HG03060 (cell line): ENCODE measurements around the gene CXCL1.
"Not testable (repeated sequence)": the region's sequence is repeated elsewhere in the genome, so short reads cannot be mapped to it uniquely, and the experiment has no call there.

Source experiments
- ATAC-seq: cut with Tn5 transposase; IDR thresholded peaks from one replicate; pipeline ENCODE4 v1.9.1; 2021; ENCODE audit warnings: low read depth, moderate number of reproducible peaks; ENCODE audit not compliant: unreplicated experiment

The CXCL1 gene

GRCh38 chr4:73871511-73872310 is 2.5 kb downstream of the CXCL1 start:
- no peak for ATAC-seq

GRCh38 chr4:73872316-73873108 is 3.3 kb downstream of the CXCL1 start:
- ATAC-seq: no peak

- ATAC-seq: no peak
These were observed 5.2 kb downstream of the CXCL1 start for GRCh38 chr4:73874386-73874785.

GRCh38 chr4:73875401-73875800 is 6.2 kb downstream of the CXCL1 start:
- no peak for ATAC-seq

GRCh38 chr4:73883306-73883705 is 14.1 kb downstream of the CXCL1 start:
- no peak for ATAC-seq

GRCh38 chr4:73885574-73886267 is 16.5 kb downstream of the CXCL1 start:
- ATAC-seq: no peak

- ATAC-seq: no peak
These were observed 22.1 kb downstream of the CXCL1 start for GRCh38 chr4:73891326-73891725.

- no peak for ATAC-seq
These were observed 22.7 kb downstream of the CXCL1 start for GRCh38 chr4:73891739-73892405.

GRCh38 chr4:73892966-73893365 is 23.8 kb downstream of the CXCL1 start:
- ATAC-seq: no peak

GRCh38 chr4:73894001-73894400 is 24.8 kb downstream of the CXCL1 start:
- ATAC-seq: no peak

GRCh38 chr4:73895201-73896175 is 26.3 kb downstream of the CXCL1 start:
- ATAC-seq: no peak

- no peak for ATAC-seq
These were observed 27.2 kb downstream of the CXCL1 start for GRCh38 chr4:73896416-73896815.

- ATAC-seq: no peak
These were observed 28.4 kb downstream of the CXCL1 start for GRCh38 chr4:73897380-73898136.

- ATAC-seq: not testable (repeated sequence)
These were observed 30.1 kb downstream of the CXCL1 start for GRCh38 chr4:73899338-73899737.

- no peak for ATAC-seq
These were observed 31.8 kb downstream of the CXCL1 start for GRCh38 chr4:73901031-73901430.

GRCh38 chr4:73902038-73902637 is 32.9 kb downstream of the CXCL1 start:
- ATAC-seq: no peak

GRCh38 chr4:73902817-73903547 is 33.8 kb downstream of the CXCL1 start:
- ATAC-seq: no peak

- ATAC-seq: no peak
These were observed 35.3 kb downstream of the CXCL1 start for GRCh38 chr4:73904491-73904890.
